Inflammatory macrophage (primary cell): Measurements from ENCODE around the gene IGF2BP3.
"Not testable (repeated sequence)": the region's sequence is repeated elsewhere in the genome, so short reads cannot be mapped to it uniquely, and the experiment has no call there.

Experiments used
- DNase-seq, 2 donors: peaks; one replicate each; pipeline ENCODE4 v3.0.0-alpha.2; 2020 to 2022
- total RNA-seq, 18 experiments: gene quantifications; one replicate each; lab custom pipeline; 2026; ENCODE audit warnings: mixed read lengths in 6 of 18, inconsistent platforms in 2 of 18; lab: John Stamatoyannopoulos, UW

The IGF2BP3 gene
- 4.5 to 33.9 (median 11.5) reads per million in 18 experiments for total RNA-seq

- DNase-seq, result peak in 1 of 2 donors; percentile 15
Observed at GRCh38 chr7:23470330-23471105, at the start of gene IGF2BP3. IGF2BP3 (minus strand) TSS chr7:23470491; CDS start chr7:23470110, 381 bp downstream.

- no peak for DNase-seq
Observed at GRCh38 chr7:23514755-23515154, 44.5 kb upstream of the IGF2BP3 start.

- DNase-seq, result not testable (repeated sequence)
Observed at GRCh38 chr7:23513746-23514145, 43.5 kb upstream of the IGF2BP3 start.

- DNase-seq, result no peak
Observed at GRCh38 chr7:23494009-23494408, 23.7 kb upstream of the IGF2BP3 start.

- DNase-seq, result no peak
Observed at GRCh38 chr7:23491502-23491901, 21.2 kb upstream of the IGF2BP3 start.

GRCh38 chr7:23490357-23491135 lies 20.3 kb upstream of the IGF2BP3 start:
- no peak for DNase-seq

- DNase-seq, result not testable (repeated sequence)
Observed at GRCh38 chr7:23488714-23489113, 18.4 kb upstream of the IGF2BP3 start.

GRCh38 chr7:23487670-23488069 lies 17.4 kb upstream of the IGF2BP3 start:
- DNase-seq, result no peak

GRCh38 chr7:23486002-23486773 lies 15.9 kb upstream of the IGF2BP3 start:
- DNase-seq, result no peak

GRCh38 chr7:23482686-23483085 lies 12.4 kb upstream of the IGF2BP3 start:
- no peak for DNase-seq

GRCh38 chr7:23477962-23478866 lies 7.9 kb upstream of the IGF2BP3 start:
- DNase-seq, result no peak

GRCh38 chr7:23477157-23477499 lies 6.8 kb upstream of the IGF2BP3 start:
- DNase-seq, result no peak

- DNase-seq, result no peak
Observed at GRCh38 chr7:23476286-23477156, 6.2 kb upstream of the IGF2BP3 start.

- DNase-seq, result no peak
Observed at GRCh38 chr7:23475576-23475839, 5.2 kb upstream of the IGF2BP3 start.

- no peak for DNase-seq
Observed at GRCh38 chr7:23474829-23475575, 4.7 kb upstream of the IGF2BP3 start.

- DNase-seq, result peak; percentile 91
Observed at GRCh38 chr7:23474094-23474828, 4.0 kb upstream of the IGF2BP3 start.

- no peak for DNase-seq
Observed at GRCh38 chr7:23473844-23474093, 3.5 kb upstream of the IGF2BP3 start.

GRCh38 chr7:23472956-23473843 lies 2.9 kb upstream of the IGF2BP3 start:
- DNase-seq, result no peak

GRCh38 chr7:23472556-23472955 lies 2.3 kb upstream of the IGF2BP3 start:
- no peak for DNase-seq
